GM12875 (cell line): ENCODE results near the gene RIPPLY1.

Experiments used
- H3K4me3 ChIP-seq: one replicate; pipeline ENCODE4 v1.5.1; 2011; ENCODE audit warnings: low read depth, low read length, control low read depth
- TF ChIP-seq, protein P1 (sequence below): IDR thresholded peaks from 2 replicates; pipeline ENCODE4 v1.5.1; 2011; ENCODE audit warnings: low read depth, mild to moderate bottlenecking, control low read depth, inconsistent platforms, low read length, moderate library complexity, borderline replicate concordance; ENCODE audit not compliant: insufficient read depth

Gene RIPPLY1

DNA sequence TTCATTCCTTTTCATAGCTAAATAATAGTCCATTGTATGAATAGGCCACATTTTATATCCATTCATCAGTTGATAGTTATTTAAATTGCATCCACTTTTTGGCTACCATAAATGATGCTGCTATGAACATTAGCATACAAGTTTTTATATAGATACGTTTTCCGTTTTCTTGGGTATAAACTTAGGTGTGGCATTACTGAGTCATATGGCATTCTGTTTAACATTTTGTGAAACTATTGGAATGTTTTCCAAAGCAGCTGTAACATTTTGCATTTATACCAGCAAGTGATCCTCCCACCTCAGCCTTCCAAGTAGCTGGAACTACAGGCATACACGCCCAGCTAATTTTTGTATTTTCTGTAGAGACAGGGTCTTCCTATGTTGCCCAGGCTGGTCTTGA, 43.3 kb upstream of the RIPPLY1 start:
- TF ChIP-seq, protein P1, sequence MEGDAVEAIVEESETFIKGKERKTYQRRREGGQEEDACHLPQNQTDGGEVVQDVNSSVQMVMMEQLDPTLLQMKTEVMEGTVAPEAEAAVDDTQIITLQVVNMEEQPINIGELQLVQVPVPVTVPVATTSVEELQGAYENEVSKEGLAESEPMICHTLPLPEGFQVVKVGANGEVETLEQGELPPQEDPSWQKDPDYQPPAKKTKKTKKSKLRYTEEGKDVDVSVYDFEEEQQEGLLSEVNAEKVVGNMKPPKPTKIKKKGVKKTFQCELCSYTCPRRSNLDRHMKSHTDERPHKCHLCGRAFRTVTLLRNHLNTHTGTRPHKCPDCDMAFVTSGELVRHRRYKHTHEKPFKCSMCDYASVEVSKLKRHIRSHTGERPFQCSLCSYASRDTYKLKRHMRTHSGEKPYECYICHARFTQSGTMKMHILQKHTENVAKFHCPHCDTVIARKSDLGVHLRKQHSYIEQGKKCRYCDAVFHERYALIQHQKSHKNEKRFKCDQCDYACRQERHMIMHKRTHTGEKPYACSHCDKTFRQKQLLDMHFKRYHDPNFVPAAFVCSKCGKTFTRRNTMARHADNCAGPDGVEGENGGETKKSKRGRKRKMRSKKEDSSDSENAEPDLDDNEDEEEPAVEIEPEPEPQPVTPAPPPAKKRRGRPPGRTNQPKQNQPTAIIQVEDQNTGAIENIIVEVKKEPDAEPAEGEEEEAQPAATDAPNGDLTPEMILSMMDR, result no peak
- H3K4me3 ChIP-seq, result no peak overlapping the region

DNA sequence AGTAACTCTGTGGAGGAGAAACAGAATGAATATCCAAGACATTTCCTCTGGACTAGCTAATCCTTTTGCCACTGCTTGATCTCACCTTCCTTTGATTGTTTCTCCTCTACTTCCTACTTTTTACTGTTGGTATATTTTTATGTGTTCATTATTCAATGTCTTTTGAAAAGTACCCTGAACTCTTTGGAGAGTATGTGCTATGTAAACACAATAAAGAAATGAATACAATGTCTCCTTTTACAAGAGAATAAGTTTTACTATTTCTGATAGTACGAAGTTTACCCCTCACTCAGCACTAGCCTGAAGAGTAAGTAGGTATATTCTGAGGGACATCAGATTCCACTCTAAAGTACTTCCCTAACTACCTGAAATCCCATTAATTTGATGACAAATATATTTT, 36.9 kb upstream of the RIPPLY1 start:
- H3K4me3 ChIP-seq, result no peak overlapping the region
- TF ChIP-seq, protein P1, result no peak

DNA sequence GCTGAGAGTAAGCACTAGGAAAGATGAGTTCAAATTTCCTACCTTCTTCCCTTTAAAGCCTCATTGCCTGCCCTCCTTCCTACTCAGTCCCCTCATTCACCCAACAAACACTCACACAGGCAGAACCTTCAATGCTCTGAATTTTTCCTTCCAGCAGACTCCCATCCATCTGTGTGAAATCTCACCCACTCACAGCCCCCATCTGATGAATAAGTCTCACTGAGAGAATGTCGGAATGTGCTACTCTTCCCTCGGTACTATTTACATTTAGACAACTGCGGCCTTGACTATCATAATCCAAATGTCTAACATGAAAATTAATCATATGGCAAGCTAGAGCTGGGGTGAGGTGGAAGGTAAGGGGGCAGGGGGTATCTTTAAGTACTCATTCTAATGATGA, 36.4 kb upstream of the RIPPLY1 start:
- TF ChIP-seq, protein P1, result no peak
- H3K4me3 ChIP-seq, result no peak overlapping the region

DNA sequence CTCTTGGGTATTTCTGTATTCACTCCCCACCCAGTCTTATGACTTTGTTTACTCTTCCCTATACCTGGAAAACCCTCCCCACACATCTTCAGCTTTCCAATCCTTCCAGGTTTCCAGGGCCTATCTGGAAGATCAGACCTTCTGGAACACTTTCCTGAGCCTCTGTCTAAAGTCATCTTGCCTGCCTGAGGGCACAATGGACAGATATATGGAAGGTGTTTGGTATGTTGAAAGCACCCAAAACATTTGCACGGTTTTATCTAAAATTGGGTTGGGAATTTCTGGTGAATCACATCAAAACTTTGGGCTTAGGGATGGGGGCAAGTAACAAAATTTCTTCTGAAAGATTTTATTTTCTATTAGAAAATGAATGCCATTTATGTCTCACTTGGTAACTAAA, 33.1 kb upstream of the RIPPLY1 start:
- TF ChIP-seq, protein P1, result no peak
- no peak overlapping the region for H3K4me3 ChIP-seq

DNA sequence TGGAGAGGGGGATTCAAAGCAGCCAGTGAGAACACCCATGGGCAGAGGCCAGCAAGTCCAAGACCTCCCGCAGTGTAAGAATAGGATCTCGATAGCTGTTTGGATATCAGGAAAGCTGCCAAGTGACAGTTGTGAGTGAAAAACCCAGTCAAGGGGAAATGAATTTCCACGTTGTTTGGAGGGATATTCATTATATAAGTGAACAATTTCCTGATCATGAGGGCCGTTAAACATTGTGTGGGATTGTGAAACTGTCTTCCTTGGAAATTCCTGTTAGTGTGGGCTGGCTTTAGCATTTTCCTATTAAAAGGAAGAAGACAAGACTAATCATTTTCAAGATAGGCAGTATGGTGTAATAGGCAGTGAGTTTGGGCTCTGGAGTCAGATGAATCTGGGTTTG, 32.0 kb upstream of the RIPPLY1 start:
- no peak overlapping the region for H3K4me3 ChIP-seq
- TF ChIP-seq, protein P1, result no peak

DNA sequence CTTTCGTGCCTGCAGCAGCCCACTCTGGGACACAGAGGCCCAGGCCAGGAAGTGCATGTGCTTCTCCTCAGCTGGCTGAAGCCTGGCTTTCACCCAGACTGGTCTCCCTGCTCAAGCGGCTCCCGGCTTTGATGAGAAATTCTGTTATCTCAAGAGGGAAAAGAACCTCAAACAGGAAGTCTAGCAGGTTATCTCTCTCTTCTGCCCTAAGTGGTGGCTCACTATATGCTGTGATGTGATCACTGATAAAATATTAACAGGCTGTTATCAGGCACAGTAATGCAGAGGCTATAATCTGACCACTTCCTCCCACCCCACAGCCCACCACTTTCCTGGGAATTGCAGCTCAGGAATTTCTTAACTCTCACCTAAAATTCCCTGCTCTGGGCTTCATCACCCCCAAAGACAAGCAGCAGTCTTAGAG, 30.4 kb upstream of the RIPPLY1 start:
- no peak overlapping the region for H3K4me3 ChIP-seq
- TF ChIP-seq, protein P1, result no peak

DNA sequence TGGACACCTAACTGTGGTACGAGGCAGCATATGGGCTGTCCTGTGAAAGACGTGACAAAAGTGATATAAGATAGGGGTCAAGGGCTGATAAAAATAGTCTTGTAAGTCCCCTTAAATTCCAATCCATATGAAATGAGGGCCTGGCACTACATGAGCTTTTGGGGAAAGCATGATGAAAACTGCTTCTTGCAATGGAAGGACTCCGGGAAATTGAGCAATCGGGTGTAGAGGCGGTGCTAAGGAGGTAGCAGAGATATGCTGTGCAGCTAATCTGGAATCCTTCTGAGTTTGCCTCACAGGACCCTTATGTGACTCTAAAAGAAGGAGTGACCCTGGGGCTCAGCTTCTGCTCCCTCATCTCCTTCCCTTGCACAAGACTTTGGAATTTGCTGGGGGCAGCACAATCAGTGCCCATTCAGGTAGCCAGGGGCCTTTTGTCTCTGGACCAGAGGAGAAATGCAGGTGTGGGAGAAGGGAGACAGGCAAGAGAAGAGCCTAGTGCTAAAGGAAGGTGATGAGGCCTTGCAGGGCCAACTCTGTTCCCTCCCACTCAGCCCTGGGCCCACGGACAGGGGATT, 29.9 kb upstream of the RIPPLY1 start:
- TF ChIP-seq, protein P1, result no peak
- no peak overlapping the region for H3K4me3 ChIP-seq
